Thyroid gland (tissue), 4 donors: ENCODE results near the gene GFER. TPM values are rescaled to one million over a fixed set of nuclear protein-coding genes. Genes with fewer than 3 reads are reported as not detected.

Experiments used
- DNase-seq, 2 donors: peaks; one replicate each; pipeline ENCODE4 v3.0.0-alpha.2; 2019
- H3K27ac ChIP-seq, 3 donors: fragments of 200-600 bp; sonication (generic); 1 replicate in 2 of 3; 2 replicates in 1 of 3; pipeline ENCODE4 v1.5.1; 2016 to 2019; ENCODE audit warnings: mild to moderate bottlenecking in 1 of 3, moderate library complexity in 1 of 3
- H3K27me3 ChIP-seq: fragments of 200-600 bp; sonication (generic); one replicate; pipeline ENCODE4 v1.5.1; 2019
- H3K36me3 ChIP-seq, 2 donors: fragments of 200-600 bp; sonication (generic); one replicate each; pipeline ENCODE4 v1.5.1; 2016 to 2019
- H3K4me1 ChIP-seq, 2 donors: fragments of 200-600 bp; sonication (generic); one replicate each; pipeline ENCODE4 v1.5.1; 2017 to 2019
- H3K4me3 ChIP-seq, 3 donors: fragments of 200-600 bp; sonication (generic); replicated peaks in 1 of 3; 1 replicate in 2 of 3; 2 replicates in 1 of 3; pipeline ENCODE4 v1.5.1; 2016; ENCODE audit warnings: mild to moderate bottlenecking in 1 of 3
- H3K9me3 ChIP-seq: fragments of 200-600 bp; sonication (generic); one replicate; pipeline ENCODE4 v1.5.1; 2017
- POLR2A ChIP-seq, 2 donors: fragments of 450-650 bp; IDR thresholded peaks; one replicate each; pipeline ENCODE4 v1.6.1; 2017; ENCODE audit warnings: antibody characterized with exemption in 2 of 2, mild to moderate bottlenecking in 2 of 2, moderate library complexity in 1 of 2
- WGBS, 2 donors: methylation state at CpG; one replicate each; pipeline ENCODE4 v1.1.5; 2017; 5-methylcytosine and 5-hydroxymethylcytosine counted together
- intact Hi-C: fragments of 100-400 bp; cut with DNase I; formaldehyde crosslinking; loops from one replicate; pipeline ENCODE4 v1.15.1; 2023
- total RNA-seq, 4 donors: library from RNA; depleted of rRNA; stranded (reverse); fragments of >200 nt; gene quantifications; one replicate each; pipeline ENCODE4 v1.2.3, GENCODE V29; 2016
- TF ChIP-seq, protein P1 (sequence below), 6 experiments: fragments of 200-600 bp in 3 of 6; fragments of 450-650 bp in 3 of 6; sonication (generic) in 3 of 6; IDR thresholded peaks; one replicate each; pipeline ENCODE4 v1.5.1; 2016 to 2019; ENCODE audit warnings: antibody characterized with exemption in 6 of 6, mild to moderate bottlenecking in 2 of 6, inconsistent platforms in 1 of 6, moderate library complexity in 1 of 6

Gene GFER
- total RNA-seq, 4 donors from 2014 or later, result 7.8 to 37.2 (median 22.3) TPM

DNA sequence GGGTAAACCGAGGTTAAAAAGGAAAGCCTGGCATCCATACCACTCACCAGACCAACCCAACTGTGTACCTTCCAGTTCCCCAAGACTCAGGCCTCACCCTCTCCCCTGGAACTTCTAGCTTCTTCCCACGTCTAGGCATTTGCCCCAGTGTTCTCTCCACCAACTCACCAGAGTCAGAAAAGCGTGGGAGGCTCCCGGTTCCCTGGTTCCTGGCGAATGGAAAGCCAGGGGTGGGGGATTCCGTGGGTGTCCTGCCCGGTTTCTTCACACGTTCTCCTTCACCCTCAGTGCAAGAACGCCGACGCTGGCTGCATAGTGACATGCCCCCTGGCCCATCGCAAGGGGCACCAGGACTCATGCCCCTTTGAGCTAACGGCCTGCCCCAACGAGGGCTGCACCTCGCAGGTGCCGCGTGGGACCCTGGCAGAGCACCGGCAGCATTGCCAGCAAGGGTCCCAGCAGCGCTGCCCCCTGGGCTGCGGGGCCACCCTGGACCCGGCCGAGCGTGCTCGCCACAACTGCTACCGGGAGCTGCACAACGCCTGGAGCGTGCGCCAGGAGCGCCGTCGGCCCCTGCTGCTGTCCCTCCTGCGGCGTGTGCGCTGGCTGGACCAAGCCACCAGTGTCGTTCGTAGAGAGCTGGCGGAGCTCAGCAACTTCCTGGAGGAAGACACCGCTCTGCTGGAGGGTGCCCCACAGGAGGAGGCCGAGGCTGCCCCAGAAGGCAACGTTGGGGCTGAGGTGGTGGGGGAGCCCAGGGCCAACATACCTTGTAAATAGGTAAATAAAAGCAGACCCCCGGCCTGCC is 15.6 kb upstream of the GFER start:
- no peak for DNase-seq
- WGBS, 2 donors, result 84 to 89% methylated on average over 13 to 36 of the region's 41 CpGs
- H3K36me3 ChIP-seq, result no peaks in the 10 kb centered on the region

GRCh38 chr16:1971796-1972489 is 12.1 kb upstream of the GFER start, which contains the start of gene TBL3:
TSS of gene TBL3 (plus strand) at chr16:1972053. CDS start at chr16:1972165, 112 bp downstream.
- 1 to 2% methylated on average over 10 to 63 of the region's 78 CpGs for WGBS, 2 donors
- H3K4me1 ChIP-seq, result peaks cover 12 to 20% of the 10 kb centered on the region in 2 donors
- peaks cover 26 to 30% of the 10 kb centered on the region in 2 donors for H3K36me3 ChIP-seq
- intact Hi-C loops, result no loop called here
- no peaks in the 10 kb centered on the region for H3K27me3 ChIP-seq
- no peaks in the 10 kb centered on the region for H3K9me3 ChIP-seq
- peak within 1 kb of the TSS; percentile 75 to 98 (median 95) for H3K4me3 ChIP-seq
- TF ChIP-seq, protein P1, sequence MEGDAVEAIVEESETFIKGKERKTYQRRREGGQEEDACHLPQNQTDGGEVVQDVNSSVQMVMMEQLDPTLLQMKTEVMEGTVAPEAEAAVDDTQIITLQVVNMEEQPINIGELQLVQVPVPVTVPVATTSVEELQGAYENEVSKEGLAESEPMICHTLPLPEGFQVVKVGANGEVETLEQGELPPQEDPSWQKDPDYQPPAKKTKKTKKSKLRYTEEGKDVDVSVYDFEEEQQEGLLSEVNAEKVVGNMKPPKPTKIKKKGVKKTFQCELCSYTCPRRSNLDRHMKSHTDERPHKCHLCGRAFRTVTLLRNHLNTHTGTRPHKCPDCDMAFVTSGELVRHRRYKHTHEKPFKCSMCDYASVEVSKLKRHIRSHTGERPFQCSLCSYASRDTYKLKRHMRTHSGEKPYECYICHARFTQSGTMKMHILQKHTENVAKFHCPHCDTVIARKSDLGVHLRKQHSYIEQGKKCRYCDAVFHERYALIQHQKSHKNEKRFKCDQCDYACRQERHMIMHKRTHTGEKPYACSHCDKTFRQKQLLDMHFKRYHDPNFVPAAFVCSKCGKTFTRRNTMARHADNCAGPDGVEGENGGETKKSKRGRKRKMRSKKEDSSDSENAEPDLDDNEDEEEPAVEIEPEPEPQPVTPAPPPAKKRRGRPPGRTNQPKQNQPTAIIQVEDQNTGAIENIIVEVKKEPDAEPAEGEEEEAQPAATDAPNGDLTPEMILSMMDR (IDR thresholded peaks at IDR 0.05), result peak in 1 of 6 experiments; percentile 29
- TF ChIP-seq POLR2A (IDR thresholded peaks at IDR 0.05), result peak; percentile 53 to 90
- H3K27ac ChIP-seq, result peak within 1 kb of the TSS; percentile 37 to 84 (median 72)
- DNase-seq, result peak; percentile 92 to 93

More for the DNA sequence above, 15.6 kb upstream of the GFER start:
- no peaks in the 10 kb centered on the region for H3K9me3 ChIP-seq
- intact Hi-C loops, result no loop called here
- no peaks in the 10 kb centered on the region for H3K27me3 ChIP-seq
- H3K4me1 ChIP-seq, result peaks cover 28 to 34% of the 10 kb centered on the region in 2 donors
- H3K27ac ChIP-seq, result no peak overlapping the region
- no peak overlapping the region for H3K4me3 ChIP-seq
- TF ChIP-seq, protein P1 (IDR thresholded peaks at IDR 0.05), result no peak
- TF ChIP-seq POLR2A (IDR thresholded peaks at IDR 0.05), result no peak

DNA sequence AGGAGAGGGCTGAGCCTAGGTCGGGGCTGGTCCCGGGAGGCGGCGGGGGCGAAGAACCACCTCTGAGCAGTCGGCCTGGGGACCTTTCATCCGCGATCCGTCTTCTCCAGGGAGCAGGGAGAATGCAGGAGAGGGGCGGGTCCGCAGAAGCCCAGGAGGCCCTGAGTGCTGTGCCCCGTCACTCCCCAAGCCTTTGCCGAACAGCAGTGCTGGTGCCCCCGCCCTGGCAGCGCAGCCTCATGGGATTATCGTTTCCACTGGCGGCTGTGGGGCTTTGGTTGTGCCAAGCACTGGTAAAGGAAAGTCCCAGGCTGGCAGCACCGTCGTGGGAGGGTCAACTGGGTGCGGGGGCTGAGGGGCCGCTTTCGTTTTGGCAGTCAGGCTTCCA is 11.5 kb upstream of the GFER start:
- peak overlapping the region; percentile 75 to 98 (median 95) for H3K4me3 ChIP-seq
- no peaks in the 10 kb centered on the region for H3K27me3 ChIP-seq
- peaks cover 32 to 36% of the 10 kb centered on the region in 2 donors for H3K36me3 ChIP-seq
- intact Hi-C loops, result no loop called here
- 0 to 7% methylated on average over 21 to 22 of the region's 22 CpGs for WGBS, 2 donors
- TF ChIP-seq POLR2A (IDR thresholded peaks at IDR 0.05), result no peak
- TF ChIP-seq, protein P1 (IDR thresholded peaks at IDR 0.05), result no peak
- H3K27ac ChIP-seq, result peak overlapping the region in 1 of 3 donors; percentile 59
- H3K9me3 ChIP-seq, result no peaks in the 10 kb centered on the region
- H3K4me1 ChIP-seq, result peaks cover 12 to 20% of the 10 kb centered on the region in 2 donors
- no peak for DNase-seq

DNA sequence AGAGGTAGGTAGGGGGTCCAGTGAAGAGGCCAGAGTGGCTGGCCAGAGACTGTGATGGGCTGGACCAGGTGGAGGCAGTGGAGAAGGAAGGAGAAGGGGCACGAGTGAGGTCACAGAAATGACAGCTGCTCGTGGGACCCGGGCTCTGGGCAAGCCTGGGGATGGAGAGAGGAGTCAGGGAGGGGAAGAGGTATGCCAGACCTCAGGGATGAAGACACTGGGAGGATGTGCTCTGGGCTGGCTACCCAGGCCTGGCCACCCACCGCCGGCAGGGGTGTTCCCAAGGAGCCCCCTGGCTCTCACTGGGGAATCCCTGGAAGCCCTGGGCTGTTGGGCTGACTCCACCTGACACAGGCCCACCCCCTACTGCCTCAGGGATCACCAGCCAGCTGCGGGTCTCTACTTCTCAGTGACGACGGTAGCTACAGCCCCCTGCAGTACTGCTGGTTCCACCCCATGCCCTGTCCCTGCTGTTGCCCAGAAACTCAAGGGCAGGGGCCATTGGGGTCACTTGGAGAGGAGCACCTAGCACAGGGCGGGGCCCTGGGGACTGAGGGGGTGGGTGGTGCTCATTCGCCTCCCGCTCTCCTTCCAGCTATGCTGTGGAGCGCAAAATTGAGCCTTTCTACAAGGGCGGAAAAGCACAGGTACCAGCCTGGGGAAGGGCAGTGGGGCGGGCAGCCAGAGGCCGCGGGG is 10.4 kb upstream of the GFER start:
- Histone ChIP-seq H3K9me3 (no peaks in the 10 kb centered on the region), H3K4me1 (peaks cover 12 to 20% of the 10 kb centered on the region in 2 donors), H3K27ac (no peak overlapping the region), H3K36me3 (peaks cover 43 to 47% of the 10 kb centered on the region in 2 donors), H3K27me3 (peaks cover 5% of the 10 kb centered on the region), H3K4me3 (no peak overlapping the region)
- no peak for DNase-seq
- TF ChIP-seq, protein P1 (IDR thresholded peaks at IDR 0.05), result no peak
- no peak for TF ChIP-seq POLR2A (IDR thresholded peaks at IDR 0.05)
- intact Hi-C loops, result no loop called here
- WGBS, 2 donors, result 85 to 93% methylated on average over 6 to 13 of the region's 16 CpGs
